ENCODE results near the gene ATXN1L.

ATXN1L gene

DNA sequence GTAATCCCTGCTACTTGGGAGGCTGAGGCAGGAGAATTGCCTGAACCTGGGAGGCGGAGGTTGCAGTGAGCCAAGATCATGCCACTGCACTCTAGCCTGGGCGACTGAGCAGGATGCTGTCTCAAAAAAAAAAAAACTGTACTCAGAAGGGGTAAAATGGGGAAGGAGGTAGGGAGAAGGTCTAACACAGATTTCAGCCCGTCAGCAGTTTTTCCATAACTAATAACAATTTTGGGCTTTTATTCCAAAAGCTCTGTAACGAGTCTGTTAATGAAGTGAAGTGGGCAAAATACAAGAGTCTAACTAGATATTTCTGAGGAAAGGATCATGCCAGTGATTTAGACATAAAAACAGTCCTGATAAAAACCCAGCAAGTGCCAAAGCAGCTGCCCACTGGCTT, 27.4 kb downstream of the ATXN1L start:
- no peaks in the 10 kb centered on the region for H3K27me3 ChIP-seq (ENCODE audit: control insufficient read depth, low read length)
- no peak overlapping the region for H3K27ac ChIP-seq (ENCODE audit: low read depth, low read length)
- H3K36me3 ChIP-seq (ENCODE audit: control insufficient read depth, low read length): 0 out of 2 replicates have a peak, but pooled peaks cover 2% of the 10 kb centered on the region
- H3K79me2 ChIP-seq (ENCODE audit: control insufficient read depth, low read length): no peaks in the 10 kb centered on the region
- no peaks in the 10 kb centered on the region for H3K4me1 ChIP-seq (ENCODE audit: control insufficient read depth, low read length)
- H3K9me2 ChIP-seq (replicated peaks; ENCODE audit: control insufficient read depth, low read length): no peaks in the 10 kb centered on the region
- no peaks in the 10 kb centered on the region for H4K20me1 ChIP-seq (ENCODE audit: control insufficient read depth, insufficient read depth, low read depth, low read length)
- TF ChIP-seq EZH2phosphoT487 (IDR thresholded peaks at IDR 0.05; ENCODE audit: borderline replicate concordance, low read length): no peak
- TF ChIP-seq, protein P1, sequence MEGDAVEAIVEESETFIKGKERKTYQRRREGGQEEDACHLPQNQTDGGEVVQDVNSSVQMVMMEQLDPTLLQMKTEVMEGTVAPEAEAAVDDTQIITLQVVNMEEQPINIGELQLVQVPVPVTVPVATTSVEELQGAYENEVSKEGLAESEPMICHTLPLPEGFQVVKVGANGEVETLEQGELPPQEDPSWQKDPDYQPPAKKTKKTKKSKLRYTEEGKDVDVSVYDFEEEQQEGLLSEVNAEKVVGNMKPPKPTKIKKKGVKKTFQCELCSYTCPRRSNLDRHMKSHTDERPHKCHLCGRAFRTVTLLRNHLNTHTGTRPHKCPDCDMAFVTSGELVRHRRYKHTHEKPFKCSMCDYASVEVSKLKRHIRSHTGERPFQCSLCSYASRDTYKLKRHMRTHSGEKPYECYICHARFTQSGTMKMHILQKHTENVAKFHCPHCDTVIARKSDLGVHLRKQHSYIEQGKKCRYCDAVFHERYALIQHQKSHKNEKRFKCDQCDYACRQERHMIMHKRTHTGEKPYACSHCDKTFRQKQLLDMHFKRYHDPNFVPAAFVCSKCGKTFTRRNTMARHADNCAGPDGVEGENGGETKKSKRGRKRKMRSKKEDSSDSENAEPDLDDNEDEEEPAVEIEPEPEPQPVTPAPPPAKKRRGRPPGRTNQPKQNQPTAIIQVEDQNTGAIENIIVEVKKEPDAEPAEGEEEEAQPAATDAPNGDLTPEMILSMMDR (IDR thresholded peaks at IDR 0.05; ENCODE audit: low read depth, low read length, poor library complexity, severe bottlenecking): no peak
- no peaks in the 10 kb centered on the region for H3F3A ChIP-seq (ENCODE audit: control insufficient read depth, insufficient read depth)
- no peak overlapping the region for H3K4me3 ChIP-seq (ENCODE audit: low read length)
- no peaks in the 10 kb centered on the region for H3K9me3 ChIP-seq (ENCODE audit: control insufficient read depth, insufficient read depth, low read length)
- no peak overlapping the region for H3K4me2 ChIP-seq (ENCODE audit: low read length)

DNA sequence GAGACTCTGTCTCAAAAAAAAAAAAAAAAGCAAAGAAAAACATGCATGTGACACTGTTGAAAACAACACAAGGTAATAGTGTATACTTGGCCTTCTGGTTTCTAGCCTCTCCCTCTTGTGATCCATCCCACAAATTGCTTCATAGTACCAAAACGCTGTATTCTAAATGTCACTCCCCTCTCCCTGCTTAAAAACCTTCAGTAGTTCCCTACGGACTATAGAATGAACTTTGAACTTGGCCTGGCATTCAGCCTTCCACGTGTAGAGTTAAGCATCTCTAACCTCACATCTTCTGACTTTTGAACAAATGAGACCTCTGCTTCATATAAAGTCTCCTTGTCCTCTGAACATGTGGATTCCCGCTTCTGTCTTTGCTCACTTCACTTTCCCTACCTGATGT, 33.1 kb downstream of the ATXN1L start:
- Histone ChIP-seq H3K27ac (ENCODE audit: low read depth, low read length) (no peak overlapping the region), H3K9me3 (ENCODE audit: control insufficient read depth, insufficient read depth, low read length) (no peaks in the 10 kb centered on the region), H3K4me1 (ENCODE audit: control insufficient read depth, low read length) (peaks cover 27% of the 10 kb centered on the region), H3K27me3 (ENCODE audit: control insufficient read depth, low read length) (no peaks in the 10 kb centered on the region), H4K20me1 (ENCODE audit: control insufficient read depth, insufficient read depth, low read depth, low read length) (no peaks in the 10 kb centered on the region), H3F3A (ENCODE audit: control insufficient read depth, insufficient read depth) (peaks cover 7% of the 10 kb centered on the region), H3K79me2 (ENCODE audit: control insufficient read depth, low read length) (no peaks in the 10 kb centered on the region), H3K9me2 (replicated peaks; ENCODE audit: control insufficient read depth, low read length) (no peaks in the 10 kb centered on the region), H3K36me3 (ENCODE audit: control insufficient read depth, low read length) (peaks cover 5% of the 10 kb centered on the region; the same call in 1 of the 2 replicates), H3K4me2 (ENCODE audit: low read length) (no peak overlapping the region), H3K4me3 (ENCODE audit: low read length) (no peak overlapping the region)
- TF ChIP-seq, protein P1 (IDR thresholded peaks at IDR 0.05; ENCODE audit: low read depth, low read length, poor library complexity, severe bottlenecking): no peak
- no peak for TF ChIP-seq EZH2phosphoT487 (IDR thresholded peaks at IDR 0.05; ENCODE audit: borderline replicate concordance, low read length)

DNA sequence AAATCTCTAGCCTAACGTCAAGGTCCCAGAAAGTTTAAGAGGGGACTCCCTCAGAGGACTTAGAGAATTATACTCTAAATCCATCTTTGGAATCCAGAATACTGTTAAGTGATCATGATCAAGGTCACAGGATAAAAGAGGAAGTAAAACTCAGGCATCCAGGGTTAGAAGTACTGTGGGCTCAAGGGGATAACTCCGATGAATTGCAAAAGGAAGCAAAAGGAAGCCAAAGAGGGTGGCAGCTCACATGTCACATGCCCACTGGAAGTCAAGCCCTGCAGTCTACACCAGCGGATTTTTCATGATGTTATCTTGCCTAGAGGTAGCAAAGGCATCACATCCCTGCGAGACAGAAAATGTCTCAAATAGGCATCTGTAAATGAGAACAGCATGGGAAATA, 34.4 kb downstream of the ATXN1L start:
- Histone ChIP-seq H3K9me2 (replicated peaks; ENCODE audit: control insufficient read depth, low read length) (no peaks in the 10 kb centered on the region), H3K36me3 (ENCODE audit: control insufficient read depth, low read length) (peaks cover 5% of the 10 kb centered on the region; the same call in 1 of the 2 replicates), H3K9me3 (ENCODE audit: control insufficient read depth, insufficient read depth, low read length) (no peaks in the 10 kb centered on the region), H3K4me1 (ENCODE audit: control insufficient read depth, low read length) (peaks cover 36% of the 10 kb centered on the region), H4K20me1 (ENCODE audit: control insufficient read depth, insufficient read depth, low read depth, low read length) (no peaks in the 10 kb centered on the region), H3F3A (ENCODE audit: control insufficient read depth, insufficient read depth) (peaks cover 8% of the 10 kb centered on the region), H3K4me3 (ENCODE audit: low read length) (no peak overlapping the region), H3K27ac (ENCODE audit: low read depth, low read length) (no peak overlapping the region), H3K79me2 (ENCODE audit: control insufficient read depth, low read length) (no peaks in the 10 kb centered on the region), H3K27me3 (ENCODE audit: control insufficient read depth, low read length) (no peaks in the 10 kb centered on the region), H3K4me2 (ENCODE audit: low read length) (no peak overlapping the region)
- TF ChIP-seq EZH2phosphoT487 (IDR thresholded peaks at IDR 0.05; ENCODE audit: borderline replicate concordance, low read length): no peak
- TF ChIP-seq, protein P1 (IDR thresholded peaks at IDR 0.05; ENCODE audit: low read depth, low read length, poor library complexity, severe bottlenecking): no peak
